NCI-H2196 (cell line): ENCODE data around the gene ENOX1.

Experiments used
- DNase-seq: peaks from one replicate; lab custom pipeline; 2025; ENCODE audit not compliant: unreplicated experiment; lab: John Stamatoyannopoulos, UW

The ENOX1 gene

GRCh38 chr13:43555667-43556066, 231.1 kb downstream of the ENOX1 start:
- no peak for DNase-seq

- no peak for DNase-seq
These were observed 234.8 kb downstream of the ENOX1 start for GRCh38 chr13:43551897-43552456.

- no peak for DNase-seq
These were observed 240.0 kb downstream of the ENOX1 start for GRCh38 chr13:43546816-43547215.

DNA sequence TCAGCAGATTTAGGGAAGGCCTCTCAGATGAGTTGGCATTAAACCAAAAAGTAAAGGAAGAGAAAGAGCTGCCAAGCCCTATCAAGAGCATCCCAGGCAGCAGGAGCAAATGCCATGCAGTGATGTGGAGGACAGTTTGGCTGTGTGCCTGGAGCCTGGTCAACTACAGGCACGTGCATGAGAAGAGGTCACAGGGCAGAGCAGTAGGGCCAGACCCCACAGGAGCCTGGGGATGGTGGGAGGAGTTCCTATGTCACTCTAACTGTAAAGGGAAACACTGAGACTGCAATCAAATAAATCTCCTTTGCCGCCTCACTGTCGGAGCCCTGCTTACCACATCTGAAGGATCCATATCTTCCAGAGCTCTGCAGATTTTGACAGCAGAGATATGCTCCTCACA, 240.5 kb downstream of the ENOX1 start:
- no peak for DNase-seq

- no peak for DNase-seq
These were observed 241.4 kb downstream of the ENOX1 start for GRCh38 chr13:43545317-43545874.

GRCh38 chr13:43544631-43545030, 242.1 kb downstream of the ENOX1 start:
- DNase-seq = no peak

DNA sequence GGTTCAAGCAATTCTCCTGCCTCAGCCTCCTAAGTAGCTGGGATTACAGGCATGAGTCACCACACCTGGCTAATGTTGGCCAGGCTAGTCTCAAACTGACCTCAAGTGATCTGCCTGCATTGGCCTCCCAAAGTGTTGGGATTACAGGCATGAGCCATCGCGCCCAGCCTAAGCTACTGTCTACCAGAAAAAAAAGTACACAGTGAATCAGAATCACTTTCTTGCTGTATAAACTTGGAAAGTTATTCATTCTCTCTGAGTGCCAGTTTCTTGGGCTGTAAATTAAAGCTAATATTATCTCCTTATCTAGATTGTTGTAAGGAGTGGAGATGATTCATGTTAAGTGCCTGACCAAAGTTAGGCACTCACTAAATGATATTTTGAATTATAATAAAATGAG, 242.8 kb downstream of the ENOX1 start:
- DNase-seq = no peak

- DNase-seq = no peak
These were observed 243.4 kb downstream of the ENOX1 start for GRCh38 chr13:43543331-43543730.

GRCh38 chr13:43537124-43537523, 249.6 kb downstream of the ENOX1 start:
- DNase-seq = no peak

DNA sequence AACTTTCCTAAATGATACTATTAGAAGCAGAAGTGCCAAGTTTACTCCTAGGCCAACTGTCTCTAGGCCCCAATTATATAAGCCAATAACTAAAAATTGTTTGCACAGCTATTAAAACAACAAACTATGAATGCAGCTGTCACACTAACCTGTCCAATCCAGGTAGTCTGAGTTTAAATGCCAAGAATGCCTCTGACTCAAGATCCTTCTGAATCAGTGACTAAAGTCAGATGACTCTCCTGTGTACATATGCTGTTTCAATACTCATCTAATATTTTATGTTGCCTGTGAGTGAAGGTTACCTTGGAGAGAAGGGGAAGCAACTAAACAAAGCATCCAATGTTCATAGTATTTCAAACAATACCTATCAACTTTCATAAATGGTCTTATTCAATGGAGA, 257.0 kb downstream of the ENOX1 start:
- DNase-seq = no peak

DNA sequence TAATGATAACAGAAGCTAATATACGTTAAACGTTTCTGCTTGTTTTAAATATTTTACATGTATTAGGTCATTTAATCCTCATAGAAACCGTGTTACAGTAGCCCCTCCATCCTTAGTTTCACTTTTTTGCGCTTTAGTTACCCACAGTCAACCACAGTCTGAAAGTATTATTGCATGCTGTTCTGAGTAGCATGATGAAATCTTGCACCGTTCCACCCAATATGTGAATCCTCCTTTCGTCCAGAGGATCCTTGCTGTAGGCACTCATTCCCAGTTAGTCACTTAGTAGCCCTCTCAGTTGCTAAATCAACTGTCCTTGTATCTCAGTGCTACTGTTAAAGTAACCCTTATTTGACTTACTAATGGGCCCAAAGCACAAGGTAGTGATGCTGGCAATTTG, 257.8 kb downstream of the ENOX1 start:
- DNase-seq = no peak

DNA sequence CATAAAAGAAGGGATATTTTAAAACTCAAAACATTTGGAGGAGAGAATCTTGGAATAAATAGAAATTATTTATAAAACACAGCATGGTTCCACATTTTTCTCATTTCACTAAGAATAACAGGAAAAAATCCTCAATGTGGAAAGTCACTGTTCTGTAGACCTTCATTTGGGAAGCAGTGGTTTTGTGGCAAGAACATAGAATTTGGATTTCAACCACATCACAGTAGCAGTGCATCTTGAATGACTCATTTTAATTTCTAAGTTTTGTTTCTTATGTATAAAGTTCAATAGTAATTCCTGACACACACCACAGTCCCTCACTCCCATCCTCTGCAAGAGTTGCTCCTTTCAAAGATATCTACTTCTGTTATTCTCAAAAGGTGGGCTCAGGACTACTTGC, 264.0 kb downstream of the ENOX1 start:
- DNase-seq = no peak

GRCh38 chr13:43520351-43520750, 266.4 kb downstream of the ENOX1 start:
- no peak for DNase-seq

DNA sequence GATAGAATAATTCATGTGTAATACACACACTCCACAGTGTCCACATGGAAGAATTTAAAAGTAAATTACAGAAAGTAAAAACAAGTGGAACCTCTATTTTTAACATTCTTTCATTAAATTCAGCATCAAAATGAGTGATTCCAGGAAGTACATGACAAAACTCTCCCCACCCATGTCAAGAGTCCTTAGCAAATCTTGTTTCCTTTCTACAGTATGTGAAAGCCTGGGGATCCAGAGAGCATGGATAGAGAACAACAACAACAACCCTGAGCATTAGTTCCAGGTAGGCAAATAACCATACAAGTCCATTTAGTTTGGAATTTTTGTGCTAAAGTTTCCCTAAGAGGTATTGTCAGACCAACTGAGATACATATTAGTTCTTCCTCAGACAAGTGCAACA, 267.9 kb downstream of the ENOX1 start:
- DNase-seq = no peak

GRCh38 chr13:43516401-43516833, 270.4 kb downstream of the ENOX1 start:
- DNase-seq = no peak

DNA sequence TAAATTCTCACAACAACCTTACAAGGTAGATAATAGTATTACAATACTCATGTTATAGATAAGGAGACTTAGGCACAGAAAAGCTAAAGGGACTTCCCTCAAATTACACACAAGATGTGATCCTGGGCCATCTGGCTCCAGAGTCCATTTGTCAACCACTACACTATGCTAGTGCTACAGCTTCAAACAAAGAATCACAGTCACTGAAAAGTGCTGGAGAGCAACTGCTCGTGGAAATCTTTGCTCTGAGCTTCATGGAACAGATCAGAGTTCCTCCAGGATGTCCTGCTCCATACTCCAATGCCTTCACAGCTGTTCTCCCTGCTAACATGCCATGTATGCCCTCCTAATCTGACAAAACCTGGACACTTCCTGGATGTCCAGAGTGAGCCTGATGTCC, 271.2 kb downstream of the ENOX1 start:
- no peak for DNase-seq

GRCh38 chr13:43514311-43514710, 272.5 kb downstream of the ENOX1 start:
- no peak for DNase-seq

DNA sequence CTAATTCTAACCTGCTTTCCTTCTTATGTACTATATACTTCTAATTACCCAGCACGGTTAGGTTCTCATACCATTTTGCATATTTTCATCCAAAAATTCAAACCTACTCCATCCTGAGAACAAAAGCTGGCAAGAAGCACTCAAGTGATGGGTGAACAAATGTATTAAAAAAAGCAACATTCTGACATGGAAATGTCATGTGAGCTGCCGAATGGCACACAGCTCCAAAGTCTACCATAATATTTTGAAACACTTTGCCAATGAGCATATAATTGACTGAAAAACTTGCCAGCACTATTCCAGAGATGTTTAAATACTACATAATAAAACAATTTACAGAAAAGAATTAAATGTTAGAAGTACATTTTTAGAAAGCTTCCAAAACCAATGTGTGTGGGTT, 274.6 kb downstream of the ENOX1 start:
- no peak for DNase-seq

DNA sequence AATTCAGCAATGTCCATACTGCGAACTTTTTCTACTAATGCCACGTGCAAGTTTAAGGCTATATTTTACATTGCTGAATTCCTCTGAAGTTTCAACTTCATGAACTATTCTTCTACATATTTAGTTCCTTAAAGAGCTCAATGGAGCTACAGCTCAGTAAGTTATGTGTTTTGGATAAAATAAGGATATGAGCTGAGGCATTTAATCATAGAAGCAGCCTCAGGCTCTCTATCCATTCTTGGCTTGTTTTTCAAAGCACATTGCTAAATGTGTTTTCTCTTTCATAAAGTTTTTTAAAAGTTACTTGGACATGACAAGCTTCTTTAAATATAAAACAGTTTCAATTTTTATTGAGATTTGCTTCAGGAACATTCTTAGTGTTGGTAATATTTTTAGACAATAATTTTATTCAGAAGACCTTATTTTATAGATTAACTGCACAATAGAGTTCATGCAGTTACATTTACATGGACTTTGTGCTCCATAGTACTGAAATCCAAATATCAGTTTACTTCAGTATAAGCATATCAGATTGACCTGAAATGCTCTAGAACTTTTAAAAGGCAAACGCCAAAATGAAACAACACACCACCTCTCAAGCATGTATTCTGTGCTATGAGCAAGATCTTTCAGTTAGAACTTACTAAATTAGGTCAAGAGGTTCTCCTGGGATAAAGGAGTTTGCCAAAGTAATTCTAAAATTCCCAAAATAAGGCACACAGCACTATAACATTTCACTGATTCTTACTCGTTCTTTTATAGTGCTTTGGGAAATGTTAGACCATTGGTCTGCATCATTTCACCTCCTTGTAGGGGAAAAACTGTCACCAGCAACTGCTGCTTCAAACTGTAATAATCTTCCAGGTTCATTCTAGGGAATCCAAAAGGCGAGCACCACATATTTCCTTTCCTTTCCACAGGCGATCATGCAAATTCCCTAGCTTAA, 275.5 kb downstream of the ENOX1 start:
- no peak for DNase-seq

- DNase-seq = no peak
These were observed 291.0 kb downstream of the ENOX1 start for GRCh38 chr13:43495732-43496131.

GRCh38 chr13:43494206-43494605, 292.6 kb downstream of the ENOX1 start:
- DNase-seq = no peak

- DNase-seq = no peak
These were observed 293.2 kb downstream of the ENOX1 start for GRCh38 chr13:43493496-43494000.
